ENCODE measurements around the gene GNAO1. TPM values are rescaled to one million over a fixed set of nuclear protein-coding genes. Genes with fewer than 3 reads are reported as not detected.

Gene GNAO1
- total and polyA plus RNA-seq, 9 of the 15 experiments (the other 6 are each of a cell fraction or from before 2014, with no cell fraction given): 0.07 to 0.42 (median 0.08) TPM; not detected in 5

DNA sequence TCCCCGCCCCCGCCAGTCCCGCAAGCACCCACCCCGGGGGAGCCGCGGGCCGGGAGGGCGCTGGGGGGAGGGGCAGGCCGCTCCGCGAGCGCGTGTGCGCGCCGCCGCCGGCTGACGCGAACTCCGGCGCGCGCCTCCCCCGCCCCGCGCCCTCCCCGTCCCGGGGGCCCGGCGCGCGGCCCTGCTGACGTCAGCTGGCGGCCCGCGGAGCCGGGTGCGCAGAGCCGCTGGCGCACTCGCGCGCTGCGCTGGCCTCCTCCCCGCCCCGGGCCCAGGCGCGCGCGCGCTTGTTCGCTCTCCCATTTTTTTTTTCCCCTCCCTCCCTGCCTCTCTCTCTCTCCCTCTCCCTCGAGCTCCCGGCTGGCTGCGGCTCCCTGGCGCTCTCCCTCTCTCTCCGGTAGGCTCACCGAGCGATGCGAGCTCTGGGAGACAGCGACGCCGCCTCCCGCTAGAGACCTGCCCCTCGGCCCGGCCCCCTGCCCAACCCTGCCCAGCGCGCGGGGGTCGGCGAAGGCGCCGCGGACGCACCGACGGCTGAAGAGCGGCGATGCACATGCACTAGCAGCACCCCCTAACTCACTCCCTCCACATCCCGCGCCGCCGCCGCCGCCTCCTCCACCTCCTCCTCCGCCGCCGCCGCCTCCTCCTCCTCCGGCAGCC is at the start of gene GNAO1 (continued):
- TF ChIP-seq FOXP1 (CRISPR knock-in tag; IDR thresholded peaks at IDR 0.05) (no peak), GABPA (tag; conservative IDR thresholded peaks at IDR 0.05; ENCODE audit: low read depth) (no peak), FUS (optimal IDR thresholded peaks at IDR 0.05; ENCODE audit: low read depth, low read length) (no peak), TARDBP (IDR thresholded peaks at IDR 0.05) (no peak), NR2C2 (CRISPR knock-in tag; IDR thresholded peaks at IDR 0.05) (no peak), NR2C2 (tag; IDR thresholded peaks at IDR 0.05) (no peak), CREBBP (IDR thresholded peaks at IDR 0.05; ENCODE audit: low read depth, low read length) (no peak), POU5F1 (IDR thresholded peaks at IDR 0.05; ENCODE audit: borderline replicate concordance, low read depth, low read length, partially characterized antibody) (no peak)
- TF ChIP-seq, protein P1, sequence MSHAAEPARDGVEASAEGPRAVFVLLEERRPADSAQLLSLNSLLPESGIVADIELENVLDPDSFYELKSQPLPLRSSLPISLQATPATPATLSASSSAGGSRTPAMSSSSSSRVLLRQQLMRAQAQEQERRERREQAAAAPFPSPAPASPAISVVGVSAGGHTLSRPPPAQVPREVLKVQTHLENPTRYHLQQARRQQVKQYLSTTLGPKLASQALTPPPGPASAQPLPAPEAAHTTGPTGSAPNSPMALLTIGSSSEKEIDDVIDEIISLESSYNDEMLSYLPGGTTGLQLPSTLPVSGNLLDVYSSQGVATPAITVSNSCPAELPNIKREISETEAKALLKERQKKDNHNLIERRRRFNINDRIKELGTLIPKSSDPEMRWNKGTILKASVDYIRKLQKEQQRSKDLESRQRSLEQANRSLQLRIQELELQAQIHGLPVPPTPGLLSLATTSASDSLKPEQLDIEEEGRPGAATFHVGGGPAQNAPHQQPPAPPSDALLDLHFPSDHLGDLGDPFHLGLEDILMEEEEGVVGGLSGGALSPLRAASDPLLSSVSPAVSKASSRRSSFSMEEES (CRISPR knock-in tag; IDR thresholded peaks at IDR 0.05): no peak
- TF ChIP-seq, protein P2, sequence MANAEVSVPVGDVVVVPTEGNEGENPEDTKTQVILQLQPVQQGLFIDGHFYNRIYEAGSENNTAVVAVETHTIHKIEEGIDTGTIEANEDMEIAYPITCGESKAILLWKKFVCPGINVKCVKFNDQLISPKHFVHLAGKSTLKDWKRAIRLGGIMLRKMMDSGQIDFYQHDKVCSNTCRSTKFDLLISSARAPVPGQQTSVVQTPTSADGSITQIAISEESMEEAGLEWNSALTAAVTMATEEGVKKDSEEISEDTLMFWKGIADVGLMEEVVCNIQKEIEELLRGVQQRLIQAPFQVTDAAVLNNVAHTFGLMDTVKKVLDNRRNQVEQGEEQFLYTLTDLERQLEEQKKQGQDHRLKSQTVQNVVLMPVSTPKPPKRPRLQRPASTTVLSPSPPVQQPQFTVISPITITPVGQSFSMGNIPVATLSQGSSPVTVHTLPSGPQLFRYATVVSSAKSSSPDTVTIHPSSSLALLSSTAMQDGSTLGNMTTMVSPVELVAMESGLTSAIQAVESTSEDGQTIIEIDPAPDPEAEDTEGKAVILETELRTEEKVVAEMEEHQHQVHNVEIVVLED (CRISPR knock-in tag; IDR thresholded peaks at IDR 0.05): no peak
- TF ChIP-seq, protein P3, sequence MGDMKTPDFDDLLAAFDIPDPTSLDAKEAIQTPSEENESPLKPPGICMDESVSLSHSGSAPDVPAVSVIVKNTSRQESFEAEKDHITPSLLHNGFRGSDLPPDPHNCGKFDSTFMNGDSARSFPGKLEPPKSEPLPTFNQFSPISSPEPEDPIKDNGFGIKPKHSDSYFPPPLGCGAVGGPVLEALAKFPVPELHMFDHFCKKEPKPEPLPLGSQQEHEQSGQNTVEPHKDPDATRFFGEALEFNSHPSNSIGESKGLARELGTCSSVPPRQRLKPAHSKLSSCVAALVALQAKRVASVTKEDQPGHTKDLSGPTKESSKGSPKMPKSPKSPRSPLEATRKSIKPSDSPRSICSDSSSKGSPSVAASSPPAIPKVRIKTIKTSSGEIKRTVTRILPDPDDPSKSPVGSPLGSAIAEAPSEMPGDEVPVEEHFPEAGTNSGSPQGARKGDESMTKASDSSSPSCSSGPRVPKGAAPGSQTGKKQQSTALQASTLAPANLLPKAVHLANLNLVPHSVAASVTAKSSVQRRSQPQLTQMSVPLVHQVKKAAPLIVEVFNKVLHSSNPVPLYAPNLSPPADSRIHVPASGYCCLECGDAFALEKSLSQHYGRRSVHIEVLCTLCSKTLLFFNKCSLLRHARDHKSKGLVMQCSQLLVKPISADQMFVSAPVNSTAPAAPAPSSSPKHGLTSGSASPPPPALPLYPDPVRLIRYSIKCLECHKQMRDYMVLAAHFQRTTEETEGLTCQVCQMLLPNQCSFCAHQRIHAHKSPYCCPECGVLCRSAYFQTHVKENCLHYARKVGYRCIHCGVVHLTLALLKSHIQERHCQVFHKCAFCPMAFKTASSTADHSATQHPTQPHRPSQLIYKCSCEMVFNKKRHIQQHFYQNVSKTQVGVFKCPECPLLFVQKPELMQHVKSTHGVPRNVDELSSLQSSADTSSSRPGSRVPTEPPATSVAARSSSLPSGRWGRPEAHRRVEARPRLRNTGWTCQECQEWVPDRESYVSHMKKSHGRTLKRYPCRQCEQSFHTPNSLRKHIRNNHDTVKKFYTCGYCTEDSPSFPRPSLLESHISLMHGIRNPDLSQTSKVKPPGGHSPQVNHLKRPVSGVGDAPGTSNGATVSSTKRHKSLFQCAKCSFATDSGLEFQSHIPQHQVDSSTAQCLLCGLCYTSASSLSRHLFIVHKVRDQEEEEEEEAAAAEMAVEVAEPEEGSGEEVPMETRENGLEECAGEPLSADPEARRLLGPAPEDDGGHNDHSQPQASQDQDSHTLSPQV (IDR thresholded peaks at IDR 0.05): no peak
- TF ChIP-seq, protein P4, sequence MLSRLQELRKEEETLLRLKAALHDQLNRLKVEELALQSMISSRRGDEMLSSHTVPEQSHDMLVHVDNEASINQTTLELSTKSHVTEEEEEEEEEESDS (CRISPR knock-in tag; IDR thresholded peaks at IDR 0.05): no peak
- TF ChIP-seq, protein P5, sequence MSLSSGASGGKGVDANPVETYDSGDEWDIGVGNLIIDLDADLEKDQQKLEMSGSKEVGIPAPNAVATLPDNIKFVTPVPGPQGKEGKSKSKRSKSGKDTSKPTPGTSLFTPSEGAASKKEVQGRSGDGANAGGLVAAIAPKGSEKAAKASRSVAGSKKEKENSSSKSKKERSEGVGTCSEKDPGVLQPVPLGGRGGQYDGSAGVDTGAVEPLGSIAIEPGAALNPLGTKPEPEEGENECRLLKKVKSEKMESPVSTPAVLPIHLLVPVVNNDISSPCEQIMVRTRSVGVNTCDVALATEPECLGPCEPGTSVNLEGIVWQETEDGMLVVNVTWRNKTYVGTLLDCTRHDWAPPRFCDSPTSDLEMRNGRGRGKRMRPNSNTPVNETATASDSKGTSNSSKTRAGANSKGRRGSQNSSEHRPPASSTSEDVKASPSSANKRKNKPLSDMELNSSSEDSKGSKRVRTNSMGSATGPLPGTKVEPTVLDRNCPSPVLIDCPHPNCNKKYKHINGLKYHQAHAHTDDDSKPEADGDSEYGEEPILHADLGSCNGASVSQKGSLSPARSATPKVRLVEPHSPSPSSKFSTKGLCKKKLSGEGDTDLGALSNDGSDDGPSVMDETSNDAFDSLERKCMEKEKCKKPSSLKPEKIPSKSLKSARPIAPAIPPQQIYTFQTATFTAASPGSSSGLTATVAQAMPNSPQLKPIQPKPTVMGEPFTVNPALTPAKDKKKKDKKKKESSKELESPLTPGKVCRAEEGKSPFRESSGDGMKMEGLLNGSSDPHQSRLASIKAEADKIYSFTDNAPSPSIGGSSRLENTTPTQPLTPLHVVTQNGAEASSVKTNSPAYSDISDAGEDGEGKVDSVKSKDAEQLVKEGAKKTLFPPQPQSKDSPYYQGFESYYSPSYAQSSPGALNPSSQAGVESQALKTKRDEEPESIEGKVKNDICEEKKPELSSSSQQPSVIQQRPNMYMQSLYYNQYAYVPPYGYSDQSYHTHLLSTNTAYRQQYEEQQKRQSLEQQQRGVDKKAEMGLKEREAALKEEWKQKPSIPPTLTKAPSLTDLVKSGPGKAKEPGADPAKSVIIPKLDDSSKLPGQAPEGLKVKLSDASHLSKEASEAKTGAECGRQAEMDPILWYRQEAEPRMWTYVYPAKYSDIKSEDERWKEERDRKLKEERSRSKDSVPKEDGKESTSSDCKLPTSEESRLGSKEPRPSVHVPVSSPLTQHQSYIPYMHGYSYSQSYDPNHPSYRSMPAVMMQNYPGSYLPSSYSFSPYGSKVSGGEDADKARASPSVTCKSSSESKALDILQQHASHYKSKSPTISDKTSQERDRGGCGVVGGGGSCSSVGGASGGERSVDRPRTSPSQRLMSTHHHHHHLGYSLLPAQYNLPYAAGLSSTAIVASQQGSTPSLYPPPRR (CRISPR knock-in tag; IDR thresholded peaks at IDR 0.05; ENCODE audit: borderline replicate concordance): no peak
